HepG2 (cell line): ENCODE results near the gene NINL. TPM values are rescaled to one million over a fixed set of nuclear protein-coding genes. Genes with fewer than 3 reads are reported as not detected.
A peak's percentile ranks its signal among the peaks of the same experiment; 100 is the strongest.

Experiments
- ATAC-seq: fragments of 200-7000 bp; cut with Tn5 transposase; 3 replicates; pipeline ENCODE4 v1.9.1; 2020; ENCODE audit warnings: mild to moderate bottlenecking, moderate library complexity
- BruUV-seq: library from RNA; stranded (reverse); fragments of 400-500 nt; replicated peaks from 2 replicates; lab custom pipeline; 2021; lab: Mats Ljungman, UMichigan
- CTCF ChIA-PET: fragments of 300-600 bp; formaldehyde crosslinking; extraction: SDS; loops from one replicate; lab custom pipeline; 2021; ENCODE audit warnings: low total read pairs, inconsistent platforms, low intra/inter-chr PET ratio; lab: Yijun Ruan, JAX
- POLR2A ChIA-PET: fragments of 350-600 bp; sonication (Branson Sonifier 250); formaldehyde crosslinking; loops from one replicate; lab custom pipeline; 2020; ENCODE audit warnings: antibody characterized with exemption, inconsistent platforms; lab: Yijun Ruan, JAX
- DNase-seq: peaks from one replicate; pipeline ENCODE4 v3.0.0-alpha.2; 2015; ENCODE audit warnings: low spot score
- FAIRE-seq: peaks from 3 replicates; lab custom pipeline; 2011; peaks lifted over from hg19 to GRCh38; lab: Jason Lieb, UNC
- H2AFZ ChIP-seq: one replicate; pipeline ENCODE4 v1.6.1; 2011; ENCODE audit warnings: low read length, inconsistent platforms
- H3K27ac ChIP-seq: fragments of 300-600 bp; 3 replicates; pipeline ENCODE4 v1.8.0; 2011; ENCODE audit warnings: mixed run types, mild to moderate bottlenecking, mixed read lengths, low read length, inconsistent platforms; ENCODE audit not compliant: insufficient read depth; ENCODE audit errors: extremely low read length
- H3K27me3 ChIP-seq, 2 experiments: fragments of 200-600 bp in 1 of 2; 2 replicates in 1 of 2; 3 replicates in 1 of 2; pipeline versions ENCODE4 v1.6.0 to v1.8.0; 2011; ENCODE audit warnings: low read length in 2 of 2, mild to moderate bottlenecking in 2 of 2, moderate library complexity in 2 of 2, inconsistent platforms in 1 of 2; ENCODE audit not compliant: insufficient read depth in 2 of 2, control insufficient read depth in 1 of 2
- H3K36me3 ChIP-seq, 2 experiments: fragments of 200-600 bp in 1 of 2; replicated peaks in 1 of 2; 2 replicates in 1 of 2; 3 replicates in 1 of 2; pipeline versions ENCODE4 v1.5.1 to v1.8.0; 2011; ENCODE audit warnings: low read length in 2 of 2, inconsistent platforms in 1 of 2; ENCODE audit not compliant: insufficient read depth in 2 of 2, control insufficient read depth in 1 of 2
- H3K4me1 ChIP-seq: 2 replicates; pipeline ENCODE4 v1.5.1; 2012; ENCODE audit warnings: low read length, inconsistent platforms; ENCODE audit not compliant: insufficient read depth
- H3K4me2 ChIP-seq: 2 replicates; pipeline ENCODE4 v1.6.0; 2011; ENCODE audit warnings: low read depth, low read length, inconsistent platforms
- H3K4me3 ChIP-seq, 3 experiments: fragments of 200-600 bp in 1 of 3; sonication (generic), shearing (Covaris generic) in 1 of 3; replicated peaks in 1 of 3; 2 replicates each; pipeline ENCODE4 v1.5.1; 2011 to 2016; ENCODE audit warnings: low read length in 3 of 3, inconsistent platforms in 2 of 3, low read depth in 2 of 3, mild to moderate bottlenecking in 2 of 3, control low read depth in 1 of 3, mixed read lengths in 1 of 3; ENCODE audit not compliant: insufficient read depth in 1 of 3
- H3K79me2 ChIP-seq: one replicate; pipeline ENCODE4 v1.6.1; 2011; ENCODE audit warnings: low read length, inconsistent platforms; ENCODE audit not compliant: insufficient read depth
- H3K9ac ChIP-seq: 2 replicates; pipeline ENCODE4 v1.6.0; 2011; ENCODE audit warnings: mild to moderate bottlenecking, low read depth, low read length, inconsistent platforms; ENCODE audit not compliant: insufficient read depth
- H3K9me3 ChIP-seq: 2 replicates; pipeline ENCODE4 v1.5.1; 2012; ENCODE audit warnings: mild to moderate bottlenecking, low read length
- H4K20me1 ChIP-seq: 2 replicates; pipeline ENCODE4 v1.6.0; 2011; ENCODE audit warnings: inconsistent platforms, mild to moderate bottlenecking, low read length, moderate library complexity; ENCODE audit not compliant: insufficient read depth
- FUBP1 ChIP-seq: sonication (generic); formaldehyde crosslinking; IDR thresholded peaks from 2 replicates; pipeline ENCODE4 v1.5.1; 2020; ENCODE audit warnings: missing genetic modification reagents, mild to moderate bottlenecking, borderline replicate concordance
- NFIB ChIP-seq: sonication (generic); formaldehyde crosslinking; IDR thresholded peaks from 2 replicates; pipeline ENCODE4 v1.9.0; 2021; ENCODE audit warnings: missing genetic modification reagents, mild to moderate bottlenecking, borderline replicate concordance
- SAP130 ChIP-seq: IDR thresholded peaks from 2 replicates; pipeline ENCODE4 v1.6.1; 2016; ENCODE audit warnings: low read depth
- ZFP90 ChIP-seq: sonication (generic); formaldehyde crosslinking; IDR thresholded peaks from 2 replicates; pipeline ENCODE4 v1.8.0; 2022; ENCODE audit warnings: missing genetic modification reagents, mild to moderate bottlenecking, inconsistent platforms, borderline replicate concordance
- ZFP91 ChIP-seq: sonication (generic); formaldehyde crosslinking; IDR thresholded peaks from 2 replicates; pipeline ENCODE4 v1.9.0; 2022; ENCODE audit warnings: missing genetic modification reagents, mild to moderate bottlenecking, borderline replicate concordance
- WGBS: methylation state at CpG from one replicate; pipeline ENCODE4 v1.1.6; 2017; ENCODE audit warnings: low lambda C conversion rate; 5-methylcytosine and 5-hydroxymethylcytosine counted together
- in situ Hi-C: cut with HindIII; loops from 2 replicates; pipeline ENCODE4 v1.10.0; 2017; ENCODE audit warnings: low pct_unique_long_range_greater_than_20kb; ENCODE audit not compliant: extremely low pct_ligation_motif_present
- intact Hi-C: fragments of 100-400 bp; cut with micrococcal nuclease; formaldehyde crosslinking; loops from one replicate; pipeline ENCODE4 v1.10.0; 2022; ENCODE audit not compliant: unreplicated experiment
- polyA plus RNA-seq, 8 experiments: library from polyadenylated mRNA; depleted of rRNA in 3 of 8; stranded (reverse) in 7 of 8; unstranded in 1 of 8; fragments of >200 nt; fragmentation: Illumina TruSeq in 4 of 8; extraction: Trizol in 4 of 8; gene quantifications; 2 replicates each; pipeline versions ENCODE4 v1.2.1 to v1.2.3, GENCODE V29; 2011 to 2016; ENCODE audit warnings: low read depth in 4 of 8, missing spikeins in 1 of 8, mixed read lengths in 1 of 8; ENCODE audit not compliant: insufficient read depth in 1 of 8
- total RNA-seq, 5 experiments: library from RNA; depleted of rRNA; stranded (reverse); fragments of >200 nt; fragmentation: Illumina TruSeq; extraction: Trizol; gene quantifications; 2 replicates each; pipeline ENCODE4 v1.2.3, GENCODE V29; 2016; ENCODE audit warnings: low read depth in 1 of 5

NINL gene
- total and polyA plus RNA-seq, 2 of the 13 experiments (the other 11 are each of a cell fraction or from before 2014, with no cell fraction given) = 32.3 to 34.3 TPM

GRCh38 chr20:25439328-25439727 lies 146.0 kb downstream of the NINL start (continued):
- no peak for TF ChIP-seq FUBP1 (CRISPR knock-in tag)
- no peak for TF ChIP-seq ZFP90 (CRISPR knock-in tag)
- TF ChIP-seq NFIB (CRISPR knock-in tag) = no peak

- ATAC-seq (no peak; the same call in 2 of the 3 replicates), FAIRE-seq (no peak), DNase-seq (no peak)
- Histone ChIP-seq H3K27ac (no peak overlapping the region), H3K27me3 (no peaks in the 10 kb centered on the region), H3K4me2 (no peak overlapping the region), H3K9me3 (no peaks in the 10 kb centered on the region), H3K4me3 (no peak overlapping the region), H3K36me3 (peaks cover 13 to 50% of the 10 kb centered on the region in 2 experiments), H3K4me1 (no peaks in the 10 kb centered on the region), H3K79me2 (no peaks in the 10 kb centered on the region), H4K20me1 (no peaks in the 10 kb centered on the region), H3K9ac (no peak overlapping the region), H2AFZ (no peak overlapping the region)
- intact Hi-C loops (no loop called here), in situ Hi-C loops (no loop called here)
- CTCF ChIA-PET = no interaction called here
- POLR2A ChIA-PET = no interaction called here
- BruUV-seq = no TSS peak
- TF ChIP-seq SAP130 (CRISPR knock-in tag) (no peak), ZFP91 (CRISPR knock-in tag) (peak; percentile 64)
- WGBS = 95% methylated on average over 4 of the region's 4 CpGs
These were observed 148.2 kb downstream of the NINL start for GRCh38 chr20:25437153-25437581.
